K562 (cell line): ENCODE measurements around the gene SARS1. TPM values are rescaled to one million over a fixed set of nuclear protein-coding genes. Genes with fewer than 3 reads are reported as not detected.
A peak's percentile ranks its signal among the peaks of the same experiment; 100 is the strongest.

Experiments
- ATAC-seq: fragments of 200-7000 bp; cut with Tn5 transposase; 3 replicates; pipeline ENCODE4 v1.9.1; 2020; ENCODE audit warnings: moderate library complexity
- BruUV-seq: library from RNA; stranded (reverse); fragments of 400-500 nt; replicated peaks from 2 replicates; lab custom pipeline; 2021; lab: Mats Ljungman, UMichigan
- CTCF ChIA-PET: fragments of 300-600 bp; formaldehyde crosslinking; extraction: SDS; loops from one replicate; lab custom pipeline; 2021; ENCODE audit warnings: low intra/inter-chr PET ratio; lab: Yijun Ruan, JAX
- POLR2A ChIA-PET: fragments of 300-600, 350-650 bp; sonication (Branson Sonifier 250); formaldehyde crosslinking; extraction: SDS; loops from one replicate; lab custom pipeline; 2021; ENCODE audit warnings: antibody characterized with exemption, inconsistent platforms; lab: Yijun Ruan, JAX
- DNase-seq, 4 experiments: peaks; one replicate each; pipeline versions ENCODE4 v3.0.0 to v3.0.0-alpha.2; 2011 to 2018; ENCODE audit warnings: low spot score in 3 of 4, mixed read lengths in 3 of 4; ENCODE audit errors: extremely low read depth in 1 of 4
- FAIRE-seq: peaks from 2 replicates; lab custom pipeline; 2011; peaks lifted over from hg19 to GRCh38; lab: Jason Lieb, UNC
- H2AFZ ChIP-seq: 2 replicates; pipeline ENCODE4 v1.6.0; 2011; ENCODE audit warnings: low read depth, low read length, control low read depth, inconsistent platforms
- H3K27ac ChIP-seq: fragments of 200-600 bp; 3 replicates; pipeline ENCODE4 v1.8.0; 2011; ENCODE audit warnings: low read depth, mild to moderate bottlenecking, control low read depth, inconsistent platforms, low read length, moderate library complexity, mixed read lengths; ENCODE audit errors: extremely low read depth
- H3K27me3 ChIP-seq, 2 experiments: fragments of 300-600 bp in 1 of 2; 2 replicates in 1 of 2; 3 replicates in 1 of 2; pipeline versions ENCODE4 v1.6.0 to v1.8.0; 2011; ENCODE audit warnings: inconsistent platforms in 2 of 2, low read length in 2 of 2, mild to moderate bottlenecking in 1 of 2, mixed read lengths in 1 of 2, moderate library complexity in 1 of 2; ENCODE audit not compliant: control insufficient read depth in 2 of 2, insufficient read depth in 2 of 2
- H3K36me3 ChIP-seq: fragments of 300-600 bp; 3 replicates; pipeline ENCODE4 v1.8.0; 2011; ENCODE audit warnings: mild to moderate bottlenecking, low read length, inconsistent platforms; ENCODE audit not compliant: control insufficient read depth, insufficient read depth
- H3K4me1 ChIP-seq, 2 experiments: fragments of 200-600 bp in 1 of 2; replicated peaks in 1 of 2; 2 replicates in 1 of 2; 3 replicates in 1 of 2; pipeline versions ENCODE4 v1.5.1 to v1.8.0; 2011; ENCODE audit warnings: inconsistent platforms in 2 of 2, low read length in 2 of 2, mild to moderate bottlenecking in 1 of 2, mixed read lengths in 1 of 2, moderate library complexity in 1 of 2; ENCODE audit not compliant: control insufficient read depth in 2 of 2, insufficient read depth in 2 of 2
- H3K4me2 ChIP-seq: 2 replicates; pipeline ENCODE4 v1.6.1; 2011; ENCODE audit warnings: low read length, control low read depth, inconsistent platforms, mixed read lengths; ENCODE audit not compliant: insufficient read depth
- H3K4me3 ChIP-seq: fragments of 200-600 bp; sonication (generic), shearing (Covaris generic); 2 replicates; pipeline ENCODE4 v1.5.1; 2016; ENCODE audit warnings: control low read depth, inconsistent platforms
- H3K79me2 ChIP-seq: fragments of 200-600 bp; 3 replicates; pipeline ENCODE4 v1.8.0; 2011; ENCODE audit warnings: low read length, inconsistent platforms; ENCODE audit not compliant: control insufficient read depth, insufficient read depth
- H3K9ac ChIP-seq, 2 experiments: 2 replicates each; pipeline versions ENCODE4 v1.6.0 to v1.6.1; 2011; ENCODE audit warnings: low read depth in 2 of 2, low read length in 2 of 2, control low read depth in 1 of 2, inconsistent platforms in 1 of 2, mild to moderate bottlenecking in 1 of 2, mixed read lengths in 1 of 2; ENCODE audit not compliant: insufficient read depth in 1 of 2
- H3K9me1 ChIP-seq: one replicate; pipeline ENCODE4 v1.6.0; 2011; ENCODE audit warnings: inconsistent platforms, mild to moderate bottlenecking, low read length, moderate library complexity; ENCODE audit not compliant: control insufficient read depth, insufficient read depth
- H3K9me3 ChIP-seq: replicated peaks from 2 replicates; pipeline ENCODE4 v1.5.1; 2011; ENCODE audit warnings: low read depth, low read length, inconsistent platforms; ENCODE audit not compliant: control insufficient read depth, insufficient read depth
- H4K20me1 ChIP-seq: replicated peaks from 2 replicates; pipeline ENCODE4 v1.6.1; 2011; ENCODE audit warnings: low read length, inconsistent platforms, mixed read lengths; ENCODE audit not compliant: control insufficient read depth, insufficient read depth
- CHCHD3 ChIP-seq: fragments of 250-450 bp; sonication (Bioruptor Pico); IDR thresholded peaks from 2 replicates; pipeline ENCODE4 v2.1.2; 2022; ENCODE audit warnings: mild to moderate bottlenecking
- FOXJ2 ChIP-seq: fragments of 200-800 bp; sonication (Bioruptor generic); IDR thresholded peaks from 2 replicates; pipeline ENCODE4 v1.6.1; 2016; ENCODE audit warnings: missing genetic modification characterization, missing compliant biosample characterization
- KDM1A ChIP-seq, 2 experiments: fragments of 450-650 bp; IDR thresholded peaks; 2 replicates each; pipeline ENCODE4 v1.6.1; 2016; ENCODE audit warnings: mild to moderate bottlenecking in 2 of 2
- KLF16 ChIP-seq: IDR thresholded peaks from 2 replicates; pipeline ENCODE4 v1.6.1; 2016; ENCODE audit warnings: antibody characterized with exemption
- LEF1 ChIP-seq: fragments of 450-650 bp; IDR thresholded peaks from 2 replicates; pipeline ENCODE4 v1.6.1; 2016; ENCODE audit warnings: mild to moderate bottlenecking
- MAFG ChIP-seq: fragments of 450-650 bp; conservative IDR thresholded peaks from 2 replicates; pipeline ENCODE4 v1.6.1; 2016; ENCODE audit warnings: missing genetic modification characterization, missing compliant biosample characterization
- MAZ ChIP-seq, 2 experiments: fragments of 450-650 bp in 1 of 2; sonication (generic) in 1 of 2; formaldehyde crosslinking; IDR thresholded peaks in 1 of 2; conservative IDR thresholded peaks in 1 of 2; 2 replicates each; pipeline versions ENCODE4 v1.4.0 to v1.5.0; 2020; ENCODE audit warnings: mild to moderate bottlenecking in 1 of 2, missing genetic modification reagents in 1 of 2
- PRPF4 ChIP-seq: fragments of 200-400 bp; formaldehyde crosslinking; IDR thresholded peaks from one replicate; pipeline ENCODE4 v1.6.1; 2017; ENCODE audit warnings: low read length, low read depth, mild to moderate bottlenecking; ENCODE audit not compliant: insufficient read depth, poor library complexity, severe bottlenecking
- SNIP1 ChIP-seq: fragments of 450-650 bp; IDR thresholded peaks from 2 replicates; pipeline ENCODE4 v1.7.1; 2017; ENCODE audit warnings: low read depth, mild to moderate bottlenecking
- ZBED1 ChIP-seq: IDR thresholded peaks from 2 replicates; pipeline ENCODE4 v1.6.1; 2014
- ZNF212 ChIP-seq: fragments of 450-650 bp; formaldehyde crosslinking; IDR thresholded peaks from 2 replicates; pipeline ENCODE4 v1.4.0; 2020; ENCODE audit warnings: mild to moderate bottlenecking
- ZNF3 ChIP-seq: fragments of 250-450 bp; sonication (Bioruptor Pico); IDR thresholded peaks from 2 replicates; pipeline ENCODE4 v1.5.0; 2021; ENCODE audit warnings: mild to moderate bottlenecking, moderate library complexity
- ZNF79 ChIP-seq: fragments of 250-450 bp; sonication (Bioruptor Pico); IDR thresholded peaks from 2 replicates; pipeline ENCODE4 v1.4.0; 2020; ENCODE audit warnings: low read depth, mild to moderate bottlenecking, moderate library complexity
- WGBS: fragments of 100-300 bp; shearing (Covaris generic); methylation state at CpG from one replicate; pipeline ENCODE4 v1.1.6; 2016; ENCODE audit warnings: low coverage, mixed read lengths; ENCODE audit not compliant: insufficient coverage; ENCODE audit errors: missing lambda C conversion rate; 5-methylcytosine and 5-hydroxymethylcytosine counted together
- in situ Hi-C: fragments of 300-500 bp; cut with MboI; formaldehyde crosslinking; loops from 4 replicates; pipeline ENCODE4 v1.15.0; 2018; ENCODE audit warnings: inconsistent platforms, mixed read lengths
- intact Hi-C: fragments of 100-400 bp; cut with micrococcal nuclease; formaldehyde crosslinking; loops from 2 replicates; pipeline ENCODE4 v1.14.2; 2022
- polyA plus RNA-seq, 8 experiments: library from polyadenylated mRNA; depleted of rRNA in 4 of 8; stranded (reverse) in 5 of 8; unstranded in 3 of 8; fragments of >200 nt; fragmentation: Nextera tagmentation in 2 of 8; fragmentation: Illumina TruSeq in 1 of 8; extraction: Ambion mirVana in 2 of 8; extraction: Trizol in 1 of 8; gene quantifications; 2 replicates each; pipeline versions ENCODE4 v1.2.1 to v1.2.3, GENCODE V29; 2011 to 2014; ENCODE audit warnings: inconsistent platforms in 1 of 8, missing spikeins in 1 of 8
- total RNA-seq, 7 experiments: library from RNA; depleted of rRNA in 6 of 7; stranded (reverse); fragments of >200 nt in 6 of 7; fragmentation: Illumina TruSeq in 2 of 7; extraction: Trizol in 2 of 7; gene quantifications; 2 replicates each; pipeline versions ENCODE4 v1.2.1 to v1.2.3, GENCODE V29; 2011 to 2021; ENCODE audit warnings: low replicate concordance in 1 of 7
- TF ChIP-seq, protein P1 (sequence below), 3 experiments: fragments of 200-800 bp in 1 of 3; sonication (Bioruptor generic) in 1 of 3; sonication (generic) in 1 of 3; formaldehyde crosslinking in 1 of 3; IDR thresholded peaks; 2 replicates each; pipeline versions ENCODE4 v1.6.1 to v1.8.0; 2016 to 2022; ENCODE audit warnings: mild to moderate bottlenecking in 2 of 3, missing compliant biosample characterization in 2 of 3, missing genetic modification characterization in 2 of 3, missing genetic modification reagents in 1 of 3

The SARS1 gene
- total and polyA plus RNA-seq, 9 of the 15 experiments (the other 6 are each of a cell fraction or from before 2014, with no cell fraction given) = 221 to 623 (median 254) TPM

GRCh38 chr1:109207467-109208103 is 6.1 kb upstream of the SARS1 start:
- Histone ChIP-seq H3K4me1 (peaks cover 3 to 6% of the 10 kb centered on the region in 2 experiments; a peak in 3 of 5 replicates), H4K20me1 (no peaks in the 10 kb centered on the region), H3K9ac (peak overlapping the region in 1 of 2 experiments; percentile 5; a peak in 1 of 4 replicates), H3K9me3 (no peaks in the 10 kb centered on the region), H3K79me2 (no peaks in the 10 kb centered on the region)
- DNase-seq = no peak
- POLR2A ChIA-PET = interaction anchor here (0.6 to 1.3 kb wide), 5 partner anchors 10 to 92 kb away, joined by 3 to 4 read pairs (median 3); no protein-coding TSS in a partner anchor
- 60% methylated on average over 7 of the region's 7 CpGs for WGBS
- no TSS peak for BruUV-seq
- TF ChIP-seq, protein P1, sequence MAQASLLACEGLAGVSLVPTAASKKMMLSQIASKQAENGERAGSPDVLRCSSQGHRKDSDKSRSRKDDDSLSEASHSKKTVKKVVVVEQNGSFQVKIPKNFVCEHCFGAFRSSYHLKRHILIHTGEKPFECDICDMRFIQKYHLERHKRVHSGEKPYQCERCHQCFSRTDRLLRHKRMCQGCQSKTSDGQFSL (CRISPR knock-in tag; IDR thresholded peaks at IDR 0.05) = no peak
- TF ChIP-seq, protein P1 (tag; IDR thresholded peaks at IDR 0.05) = no peak
- TF ChIP-seq SNIP1 = no peak
- no peak for TF ChIP-seq ZNF3 (CRISPR knock-in tag)
- no peak for TF ChIP-seq ZNF79 (CRISPR knock-in tag)
- TF ChIP-seq ZNF212 (CRISPR knock-in tag) = no peak
- no peak for TF ChIP-seq KDM1A (IDR thresholded peaks at IDR 0.05)
- no peak for TF ChIP-seq LEF1
- no peak for TF ChIP-seq KLF16
- TF ChIP-seq ZBED1 = no peak
- TF ChIP-seq FOXJ2 (tag) = no peak
- TF ChIP-seq CHCHD3 (CRISPR knock-in tag) = no peak
- no peak for TF ChIP-seq MAZ (CRISPR knock-in tag; conservative IDR thresholded peaks at IDR 0.05 in 1 of 2, IDR thresholded peaks at IDR 0.05 in 1 of 2)
- TF ChIP-seq PRPF4 = no peak
- no peak for TF ChIP-seq MAFG (tag)
- TF ChIP-seq, all 486 proteins: peak for 0
- Histone ChIP-seq H3K4me3 (no peak overlapping the region), H3K4me2 (no peak overlapping the region), H3K36me3 (no peaks in the 10 kb centered on the region), H3K27ac (no peak overlapping the region), H3K9me1 (no peaks in the 10 kb centered on the region), H2AFZ (no peak overlapping the region), H3K27me3 (no peaks in the 10 kb centered on the region)
- in situ Hi-C loops = no loop called here
- CTCF ChIA-PET = no interaction called here
- intact Hi-C loops = no loop called here
- ATAC-seq = no peak
- no peak for FAIRE-seq
